SU-DHL-6 (cell line): ENCODE results near the gene BAHCC1.

Experiments
- H2AFZ ChIP-seq: fragments of 200-600 bp; sonication (generic); 2 replicates; pipeline ENCODE4 v1.6.1; 2014; ENCODE audit warnings: low read depth, mild to moderate bottlenecking, moderate library complexity, mixed read lengths, antibody characterized with exemption, low read length; ENCODE audit not compliant: severe bottlenecking
- H3F3A ChIP-seq: fragments of 200-600 bp; shearing (Covaris generic); 2 replicates; pipeline ENCODE4 v1.6.0; 2016; ENCODE audit warnings: antibody characterized with exemption, mild to moderate bottlenecking; ENCODE audit not compliant: insufficient read depth
- H3K27ac ChIP-seq: fragments of 200-600 bp; sonication (generic); 2 replicates; pipeline ENCODE4 v1.5.1; 2016; ENCODE audit warnings: low read depth, mild to moderate bottlenecking, low read length, moderate library complexity, mixed read lengths
- H3K27me3 ChIP-seq: fragments of 200-600 bp; sonication (generic), shearing (Covaris generic); 2 replicates; pipeline ENCODE4 v1.6.0; 2014; ENCODE audit warnings: mild to moderate bottlenecking, low read length
- H3K36me3 ChIP-seq: fragments of 200-600 bp; sonication (generic); 2 replicates; pipeline ENCODE4 v1.6.1; 2014; ENCODE audit warnings: mild to moderate bottlenecking, low read length, mixed read lengths
- H3K4me2 ChIP-seq: fragments of 300-600, 200-600 bp; shearing (Covaris generic), sonication (generic); 2 replicates; pipeline ENCODE4 v1.6.0; 2014; ENCODE audit warnings: low read length, low read depth, mild to moderate bottlenecking; ENCODE audit not compliant: poor library complexity, severe bottlenecking
- H3K4me3 ChIP-seq: fragments of 200-600 bp; sonication (generic); 2 replicates; pipeline ENCODE4 v1.5.1; 2014; ENCODE audit warnings: antibody characterized with exemption, low read length, mild to moderate bottlenecking, mixed read lengths; ENCODE audit not compliant: insufficient read depth, poor library complexity, severe bottlenecking
- H3K79me2 ChIP-seq: fragments of 200-600 bp; sonication (generic); 2 replicates; pipeline ENCODE4 v1.6.1; 2014; ENCODE audit warnings: mild to moderate bottlenecking, low read length, moderate library complexity; ENCODE audit not compliant: insufficient read depth
- H3K9ac ChIP-seq: fragments of 200-600 bp; sonication (generic); 2 replicates; pipeline ENCODE4 v1.7.0; 2014; ENCODE audit warnings: mild to moderate bottlenecking, low read length
- H3K9me2 ChIP-seq: fragments of 200-600 bp; sonication (generic); replicated peaks from 2 replicates; pipeline ENCODE4 v1.6.1; 2014; ENCODE audit warnings: low read length; ENCODE audit not compliant: insufficient read depth
- H3K9me3 ChIP-seq: fragments of 200-600 bp; sonication (generic); 2 replicates; pipeline ENCODE4 v1.6.1; 2014; ENCODE audit warnings: low read length, mixed read lengths; ENCODE audit not compliant: insufficient read depth
- H4K20me1 ChIP-seq: fragments of 200-600 bp; sonication (generic); 2 replicates; pipeline ENCODE4 v1.6.1; 2014; ENCODE audit warnings: low read depth, mild to moderate bottlenecking, antibody characterized with exemption, low read length, moderate library complexity, mixed read lengths
- CTCF ChIP-seq: fragments of 200-600 bp; sonication (generic); IDR thresholded peaks from one replicate; pipeline ENCODE4 v1.5.1; 2017; ENCODE audit warnings: antibody characterized with exemption, mild to moderate bottlenecking, low read length, moderate library complexity; ENCODE audit not compliant: insufficient read depth, poor library complexity, severe bottlenecking
- EZH2phosphoT487 ChIP-seq: fragments of 200-600 bp; sonication (generic), shearing (Covaris generic); conservative IDR thresholded peaks from 2 replicates; pipeline ENCODE4 v1.6.1; 2018; ENCODE audit warnings: mild to moderate bottlenecking, antibody characterized with exemption, low read length, moderate library complexity, mixed read lengths

The BAHCC1 gene

DNA sequence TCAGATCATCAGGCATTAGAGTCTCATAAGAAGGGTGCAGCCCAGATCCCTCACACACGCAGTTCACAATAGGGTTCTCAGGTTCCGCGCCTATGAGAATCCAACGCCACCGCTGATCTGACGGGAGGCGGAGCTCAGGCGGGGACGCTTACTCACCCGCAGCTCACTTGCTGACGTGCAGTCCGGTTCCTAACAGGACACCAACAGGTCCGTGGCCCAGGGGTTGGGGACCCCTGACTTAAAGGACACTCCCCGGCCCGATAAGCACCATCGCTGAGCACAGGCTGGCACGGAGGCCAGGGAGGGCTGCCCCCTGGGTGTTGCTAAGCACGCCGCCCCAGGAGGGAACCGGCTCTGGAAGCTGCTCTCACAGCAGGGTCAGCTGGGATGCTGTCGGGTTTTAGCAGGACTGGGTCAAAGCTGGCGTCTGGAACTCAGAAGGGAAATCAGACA, 30.1 kb upstream of the BAHCC1 start:
- Histone ChIP-seq H3K79me2 (no peaks in the 10 kb centered on the region), H2AFZ (no peak overlapping the region), H3K27me3 (no peaks in the 10 kb centered on the region), H3K9me3 (no peaks in the 10 kb centered on the region), H3K27ac (no peak overlapping the region), H3K9ac (no peak overlapping the region), H3K9me2 (no peaks in the 10 kb centered on the region), H3K4me2 (no peak overlapping the region), H3K36me3 (no peaks in the 10 kb centered on the region), H3F3A (no peaks in the 10 kb centered on the region), H4K20me1 (no peaks in the 10 kb centered on the region), H3K4me3 (no peak overlapping the region)
- TF ChIP-seq CTCF (no peak), EZH2phosphoT487 (no peak)

DNA sequence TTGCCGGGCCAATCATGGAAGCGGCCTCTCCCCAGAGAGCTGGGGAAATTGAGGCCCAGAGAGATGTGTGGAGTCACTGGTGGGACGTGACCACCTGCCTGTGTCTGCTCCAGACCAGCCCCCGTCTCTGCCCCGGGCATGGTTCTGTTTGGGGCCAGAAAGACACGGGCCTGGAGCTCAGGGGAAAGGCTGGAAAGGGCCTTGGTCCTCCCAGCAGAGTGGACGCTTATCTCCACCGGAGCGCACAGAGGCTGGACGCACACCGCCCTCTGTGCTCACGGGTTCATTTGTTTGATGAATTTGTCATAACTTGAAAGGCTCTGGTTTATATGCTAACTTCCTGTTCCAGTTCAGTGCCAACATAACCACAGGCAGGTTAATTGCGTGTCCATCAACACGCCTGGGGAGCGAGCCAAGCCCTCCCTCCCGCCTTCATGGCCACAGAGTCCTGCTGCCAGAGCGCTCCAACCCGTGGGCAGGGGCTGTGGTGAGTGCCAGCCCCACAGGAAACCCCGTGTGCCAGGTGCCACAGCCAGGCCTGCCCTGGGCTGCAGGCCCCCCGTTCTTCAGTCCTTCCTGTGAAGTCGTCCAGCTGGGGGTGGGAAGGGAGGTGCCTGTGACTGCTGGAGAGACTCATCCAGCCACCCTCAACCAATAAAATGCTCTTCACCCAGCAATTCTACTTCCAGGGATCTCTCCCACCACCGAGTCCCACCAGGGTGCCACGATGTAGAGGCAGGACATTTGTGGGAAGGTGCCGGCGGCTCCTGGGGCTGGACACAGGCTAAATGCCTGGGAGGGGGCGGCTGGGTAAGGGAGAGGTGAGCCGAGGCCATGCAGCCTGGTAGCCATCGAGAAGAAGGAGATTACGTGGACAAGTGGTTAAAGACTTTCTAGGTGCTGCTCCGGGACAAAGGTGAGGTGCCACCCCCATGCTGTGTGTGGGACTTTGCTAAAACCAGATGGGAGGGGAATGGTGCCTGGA, 29.4 kb upstream of the BAHCC1 start:
- Histone ChIP-seq H3K9ac (no peak overlapping the region), H3K27me3 (no peaks in the 10 kb centered on the region), H3K27ac (no peak overlapping the region), H3K4me3 (no peak overlapping the region), H3K79me2 (no peaks in the 10 kb centered on the region), H3K9me2 (no peaks in the 10 kb centered on the region), H3F3A (no peaks in the 10 kb centered on the region), H3K4me2 (no peak overlapping the region), H3K9me3 (no peaks in the 10 kb centered on the region), H3K36me3 (no peaks in the 10 kb centered on the region), H2AFZ (no peak overlapping the region), H4K20me1 (no peaks in the 10 kb centered on the region)
- TF ChIP-seq EZH2phosphoT487 (no peak), CTCF (no peak)

DNA sequence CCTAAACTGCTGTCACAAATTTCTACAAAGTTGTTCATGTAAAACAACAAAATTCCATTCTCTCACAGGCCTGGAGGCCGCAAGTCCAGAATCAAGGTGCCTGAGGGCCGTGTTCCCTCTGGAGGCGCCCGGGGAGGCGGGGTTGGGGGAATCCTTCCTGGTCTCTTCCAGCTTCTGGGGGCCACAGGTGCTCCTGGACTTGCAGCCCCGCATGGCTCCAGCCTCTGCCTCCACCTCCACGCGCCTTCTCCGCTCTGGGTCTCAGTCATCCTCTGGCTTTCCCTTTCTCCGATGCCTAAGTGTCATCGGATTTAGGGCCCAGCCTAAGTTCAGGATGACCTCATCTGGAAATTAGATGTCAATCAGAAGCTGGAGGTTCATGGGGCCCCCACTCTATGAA, 28.6 kb upstream of the BAHCC1 start:
- no peaks in the 10 kb centered on the region for H3K27me3 ChIP-seq
- no peaks in the 10 kb centered on the region for H4K20me1 ChIP-seq
- H3K36me3 ChIP-seq = no peaks in the 10 kb centered on the region
- no peak overlapping the region for H3K27ac ChIP-seq
- H3K4me3 ChIP-seq = no peak overlapping the region
- TF ChIP-seq CTCF = no peak
- no peak overlapping the region for H3K9ac ChIP-seq
- no peaks in the 10 kb centered on the region for H3K9me2 ChIP-seq
- H3K4me2 ChIP-seq = no peak overlapping the region
- H3F3A ChIP-seq = no peaks in the 10 kb centered on the region
- no peak overlapping the region for H2AFZ ChIP-seq
- no peaks in the 10 kb centered on the region for H3K79me2 ChIP-seq
- H3K9me3 ChIP-seq = no peaks in the 10 kb centered on the region
